ENCODE data around the gene SDF4.

DNA sequence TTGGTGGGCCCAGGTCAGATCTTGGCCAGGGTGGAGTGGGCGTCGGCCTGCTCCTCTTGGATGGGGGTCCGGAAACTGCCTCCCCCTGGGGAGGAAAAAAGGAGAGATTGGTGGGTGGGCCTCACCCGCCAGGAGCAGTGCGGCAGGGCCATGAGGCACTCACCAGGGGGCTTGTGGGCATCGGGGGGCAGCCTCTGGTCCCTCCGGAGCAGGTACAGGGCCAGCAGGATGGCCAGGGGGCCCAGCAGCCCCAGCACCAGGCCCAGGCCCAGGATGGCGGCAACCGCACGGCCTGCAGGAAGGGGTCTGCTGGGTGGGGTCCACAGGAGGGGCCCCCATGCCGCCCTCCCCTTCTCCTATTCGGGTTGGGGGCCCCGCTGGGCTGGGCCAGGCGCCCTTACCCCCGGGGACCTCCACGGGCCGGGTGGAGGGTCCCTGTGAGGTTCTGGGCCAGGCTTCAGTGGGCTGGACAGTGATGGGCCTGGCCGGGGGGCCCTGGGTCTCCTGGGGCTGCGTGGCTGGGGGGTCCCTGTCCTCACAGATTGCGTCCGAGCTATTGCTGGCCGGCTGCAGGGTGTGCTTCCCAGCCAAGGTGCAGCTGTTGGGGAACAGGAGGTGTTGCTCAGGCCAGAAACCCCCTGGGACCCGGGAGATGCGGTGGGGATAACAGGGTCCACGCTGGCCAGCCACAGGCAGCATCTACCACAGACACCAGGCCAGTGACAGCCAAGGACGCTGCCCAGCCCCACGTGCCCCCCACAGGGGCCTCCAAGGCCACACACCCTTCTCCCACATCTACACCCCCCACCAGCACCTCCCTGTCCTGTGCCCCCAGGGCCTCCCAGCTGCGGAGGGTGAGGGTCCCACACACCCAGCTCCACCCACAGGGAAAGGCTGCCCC lies 20.0 kb downstream of the SDF4 start:
- TF ChIP-seq CTCF (IDR thresholded peaks at IDR 0.05) (no peak), POLR2AphosphoS5 (IDR thresholded peaks at IDR 0.05) (no peak)

Measured in suprapubic skin (tissue), 3 donors.